Measurements from ENCODE around the gene ZIC2.
"Not testable (repeated sequence)": the region's sequence is repeated elsewhere in the genome, so short reads cannot be mapped to it uniquely, and the experiment has no call there.

Gene ZIC2

DNA sequence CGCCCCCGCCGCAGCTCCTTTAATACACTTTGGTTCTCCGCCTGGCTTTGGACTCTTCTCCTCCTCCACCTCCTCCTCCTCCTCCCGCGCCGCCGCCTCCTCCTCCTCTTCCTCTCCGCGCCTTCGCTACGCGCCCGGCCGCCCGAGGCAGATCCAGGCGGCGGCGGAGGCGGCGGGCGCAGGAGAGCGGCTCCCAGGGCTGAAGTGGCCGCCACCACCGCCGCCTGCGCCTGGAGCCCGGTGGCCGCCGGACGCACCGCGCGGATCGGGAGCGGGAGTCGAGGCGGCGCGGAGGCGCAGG lies at the start of gene ZIC2:
Gene ZIC2, plus strand, starts transcription at position 50 of the 301 bp plus-strand sequence. CDS start 281 bp downstream, outside the sequence.
- DNase-seq = no peak

DNA sequence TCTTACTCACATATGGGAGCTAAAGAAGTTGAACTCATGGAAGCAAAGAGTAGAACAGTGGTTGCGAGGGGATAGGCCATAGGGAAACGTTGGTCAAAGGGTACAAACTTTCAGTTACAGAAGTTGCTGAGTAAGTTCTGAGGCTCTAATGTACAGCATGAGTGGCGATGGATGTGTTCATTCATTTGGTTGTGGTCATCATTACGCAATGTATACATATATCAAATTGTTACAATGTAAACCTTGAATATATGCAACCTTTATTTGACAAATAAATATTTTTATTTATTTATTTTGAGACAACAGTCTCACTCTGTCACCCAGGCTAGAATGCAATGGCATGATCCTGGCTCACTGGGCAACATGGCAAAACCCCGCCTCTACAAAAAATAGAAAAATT lies 48.7 kb upstream of the ZIC2 start:
- DNase-seq = no peak

DNA sequence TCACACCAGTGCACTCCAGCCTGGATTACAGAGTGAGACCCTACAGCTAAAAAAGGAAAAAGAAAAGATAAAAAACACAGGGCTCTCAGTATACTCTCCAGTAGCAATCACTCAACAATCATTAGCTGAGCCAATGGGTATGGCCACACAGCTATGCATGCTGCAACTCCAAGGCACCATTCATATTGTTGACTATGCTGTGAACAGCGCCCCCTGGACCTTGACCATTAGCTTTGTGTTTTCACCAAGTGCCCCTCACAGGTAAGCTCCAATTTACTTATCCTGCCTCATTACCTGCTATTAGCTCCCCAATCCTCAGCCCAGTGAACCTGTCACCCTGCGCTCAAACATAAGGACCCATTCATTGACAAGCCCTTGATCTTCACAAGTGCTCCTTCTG lies 45.8 kb upstream of the ZIC2 start:
- no peak for DNase-seq

DNA sequence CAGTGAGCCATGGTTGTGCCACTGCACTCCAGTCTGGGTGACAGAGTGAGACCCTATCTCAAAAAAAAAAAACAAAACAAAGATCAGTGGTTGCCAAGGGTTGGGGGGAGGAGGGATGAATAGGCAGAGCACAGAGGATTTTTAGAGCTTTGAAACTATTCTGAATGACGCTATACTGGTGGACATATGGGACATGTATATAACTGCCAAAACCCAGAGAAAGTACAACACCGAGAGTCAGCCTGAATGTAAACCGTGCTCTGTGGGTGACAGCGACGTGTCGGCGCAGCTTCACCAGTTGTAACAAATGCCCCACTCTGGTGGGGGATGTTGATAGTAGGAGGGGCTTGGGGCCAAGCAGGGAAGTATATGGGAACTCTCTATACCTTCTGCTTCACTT lies 42.9 kb upstream of the ZIC2 start:
- DNase-seq = no peak

DNA sequence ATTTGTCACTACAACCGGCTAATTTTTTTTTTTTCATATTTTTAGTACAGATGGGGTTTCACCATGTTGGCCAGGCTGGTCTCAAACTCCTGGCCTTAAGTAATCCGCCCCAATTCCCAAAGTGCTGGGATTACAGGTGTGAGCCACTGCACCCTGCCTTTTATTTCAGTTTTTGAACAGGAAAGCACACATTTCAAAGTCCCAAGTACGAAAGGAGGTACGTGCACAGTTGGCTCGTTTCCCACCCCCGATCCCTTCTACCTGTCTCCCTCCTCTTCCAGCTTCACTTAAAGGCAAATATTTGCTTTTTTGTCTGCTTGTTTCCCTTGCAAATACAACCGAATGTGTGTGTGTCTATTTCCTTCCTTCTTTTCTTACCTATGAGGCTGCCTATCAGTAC lies 40.5 kb upstream of the ZIC2 start:
- DNase-seq = no peak

DNA sequence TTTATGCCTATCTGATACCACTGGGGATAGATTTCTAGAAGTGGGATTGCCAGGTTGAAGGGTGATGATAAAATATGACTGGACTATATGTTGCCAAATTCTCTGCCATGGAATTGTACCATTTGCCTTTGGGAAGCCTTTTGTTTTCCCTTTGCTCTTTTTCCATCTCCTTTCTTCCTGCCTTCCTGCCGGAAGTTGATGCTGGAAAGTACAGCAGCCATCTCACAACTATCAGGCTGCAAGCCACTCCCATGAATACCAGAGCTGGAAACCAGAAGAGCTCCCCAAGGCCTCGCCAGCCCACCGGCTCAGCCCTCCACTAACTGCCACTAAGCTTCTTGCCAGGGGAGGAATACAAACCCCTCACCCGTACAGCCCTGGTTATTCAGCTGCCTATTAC lies 39.7 kb upstream of the ZIC2 start:
- no peak for DNase-seq

DNA sequence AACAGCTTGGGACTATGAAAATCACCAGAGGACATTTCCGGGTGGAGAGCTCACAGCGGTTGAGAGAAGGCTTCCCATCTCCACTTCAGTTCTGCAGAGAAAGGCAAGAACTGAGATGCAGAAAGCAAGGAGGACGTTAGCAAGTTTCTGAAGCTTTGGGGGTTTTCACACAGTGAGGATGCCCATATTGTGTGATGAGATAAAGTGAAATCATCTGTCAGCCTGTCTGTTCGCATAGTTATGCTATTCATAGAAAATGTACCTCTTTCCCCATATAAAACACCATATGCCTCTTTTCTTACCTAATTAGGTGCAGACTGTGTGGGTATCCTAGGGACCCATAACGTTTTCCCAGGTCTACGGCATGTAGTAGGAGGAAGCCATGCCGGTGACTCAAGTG lies 37.5 kb upstream of the ZIC2 start:
- no peak for DNase-seq

DNA sequence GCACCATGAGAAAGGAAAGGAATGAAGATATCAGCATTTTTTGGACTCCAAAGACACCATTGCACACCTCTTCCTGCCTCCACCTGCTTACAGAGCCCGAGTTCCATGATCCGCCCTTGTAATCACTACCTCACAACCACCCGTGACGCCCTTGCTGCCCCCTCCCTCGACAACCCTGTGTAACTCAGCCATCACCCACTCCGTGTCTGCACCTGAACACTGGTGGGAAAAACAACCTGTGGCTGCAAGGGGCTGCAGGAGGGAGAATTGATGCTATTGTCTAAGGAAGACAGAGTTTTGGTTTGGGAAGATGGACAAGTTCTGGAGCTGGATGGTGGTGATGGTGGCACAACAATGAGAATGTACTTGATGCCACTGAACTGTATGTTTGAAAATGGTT lies 37.0 kb upstream of the ZIC2 start:
- no peak for DNase-seq

DNA sequence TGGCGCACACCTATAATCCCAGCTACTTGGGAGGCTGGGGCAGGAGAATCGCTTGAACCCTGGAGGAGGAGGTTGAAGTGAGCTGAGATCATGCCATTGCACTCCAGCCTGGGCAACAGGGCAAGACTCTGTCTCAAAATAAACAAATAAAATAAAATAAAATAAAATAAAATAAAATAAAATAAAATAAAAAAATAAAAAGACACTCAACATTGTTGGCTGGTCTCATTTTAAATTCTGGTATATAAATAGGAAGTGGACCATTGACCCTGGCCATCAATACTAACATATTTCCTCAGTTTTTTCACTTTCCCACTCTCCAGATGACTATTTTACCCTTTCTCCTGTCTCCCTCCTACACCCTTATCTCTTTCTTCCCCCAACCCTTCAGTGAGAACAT lies 36.1 kb upstream of the ZIC2 start:
- DNase-seq = not testable (repeated sequence)

DNA sequence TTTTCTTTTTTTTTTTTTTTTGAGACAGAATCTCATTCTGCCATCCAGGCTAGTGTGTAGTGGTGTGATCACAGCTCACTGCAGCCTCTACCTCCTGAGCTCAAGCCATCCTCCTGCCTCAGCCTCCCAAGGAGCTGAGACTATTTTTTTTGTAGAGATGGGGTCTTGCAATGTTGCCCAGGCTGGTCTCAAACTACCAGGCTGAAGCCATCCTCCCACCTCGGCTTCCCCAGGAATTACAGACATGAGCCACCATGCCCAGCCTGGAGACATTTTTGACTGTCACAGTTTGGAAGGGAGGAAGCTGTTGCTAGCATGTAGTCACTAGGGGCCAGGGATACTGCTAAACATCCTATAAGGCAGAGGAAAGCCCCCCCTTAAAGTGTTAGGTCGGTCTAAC lies 33.9 kb upstream of the ZIC2 start:
- no peak for DNase-seq

DNA sequence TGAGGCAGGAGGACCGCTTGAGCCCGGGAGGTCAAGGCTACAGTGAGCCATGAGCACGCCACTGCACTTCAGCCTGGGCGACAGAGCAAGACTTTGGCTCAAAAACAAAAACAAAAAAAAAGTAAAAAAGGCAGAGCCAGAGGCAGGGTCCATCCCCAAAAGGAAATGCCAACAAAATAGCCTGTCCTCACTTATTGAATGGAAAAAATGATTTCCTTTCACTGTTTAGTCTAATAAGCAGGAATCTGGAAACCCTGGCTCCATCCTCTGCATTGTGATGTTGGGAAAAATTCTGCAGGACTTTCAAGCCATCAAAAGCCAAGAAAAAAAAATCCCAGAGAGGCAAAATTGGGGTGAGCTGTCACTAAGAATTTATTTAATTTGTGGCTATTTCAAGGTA lies 33.2 kb upstream of the ZIC2 start:
- DNase-seq = no peak

DNA sequence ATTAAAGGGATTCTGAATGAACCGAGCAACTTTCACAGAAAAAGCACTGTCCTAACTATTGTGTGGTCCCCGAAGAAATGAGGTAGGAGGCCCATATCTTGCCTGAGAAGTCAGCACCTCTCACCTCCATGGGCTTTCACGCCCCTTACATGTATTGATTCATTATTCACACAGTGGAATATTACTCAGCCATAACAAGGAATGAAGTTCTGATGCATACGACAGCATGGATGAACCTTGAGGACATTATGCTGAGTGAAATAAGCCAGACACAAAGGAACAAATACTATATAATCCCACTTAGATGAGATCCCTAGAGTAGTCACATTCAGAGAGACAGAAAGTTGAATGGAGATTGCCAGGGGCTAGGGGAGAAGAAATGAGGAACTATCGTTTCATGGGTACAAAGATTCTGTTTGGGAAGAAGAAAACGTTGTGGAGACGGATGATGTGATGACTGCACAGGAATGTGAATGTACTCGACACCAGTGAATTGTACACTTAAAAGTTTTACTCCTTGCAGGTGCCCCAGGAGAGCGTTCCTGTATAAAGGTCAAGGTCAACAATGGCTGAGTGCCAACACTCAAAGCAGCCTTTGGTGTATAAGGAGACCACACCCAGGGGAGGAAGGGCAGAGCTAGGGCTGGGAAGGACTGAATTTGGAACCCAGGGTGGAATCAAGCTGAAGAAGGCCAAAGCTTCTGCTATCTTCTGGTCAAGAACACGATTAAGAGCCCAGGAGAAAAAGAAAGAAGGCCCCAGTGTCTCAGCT lies 32.5 kb upstream of the ZIC2 start:
- no peak for DNase-seq

DNA sequence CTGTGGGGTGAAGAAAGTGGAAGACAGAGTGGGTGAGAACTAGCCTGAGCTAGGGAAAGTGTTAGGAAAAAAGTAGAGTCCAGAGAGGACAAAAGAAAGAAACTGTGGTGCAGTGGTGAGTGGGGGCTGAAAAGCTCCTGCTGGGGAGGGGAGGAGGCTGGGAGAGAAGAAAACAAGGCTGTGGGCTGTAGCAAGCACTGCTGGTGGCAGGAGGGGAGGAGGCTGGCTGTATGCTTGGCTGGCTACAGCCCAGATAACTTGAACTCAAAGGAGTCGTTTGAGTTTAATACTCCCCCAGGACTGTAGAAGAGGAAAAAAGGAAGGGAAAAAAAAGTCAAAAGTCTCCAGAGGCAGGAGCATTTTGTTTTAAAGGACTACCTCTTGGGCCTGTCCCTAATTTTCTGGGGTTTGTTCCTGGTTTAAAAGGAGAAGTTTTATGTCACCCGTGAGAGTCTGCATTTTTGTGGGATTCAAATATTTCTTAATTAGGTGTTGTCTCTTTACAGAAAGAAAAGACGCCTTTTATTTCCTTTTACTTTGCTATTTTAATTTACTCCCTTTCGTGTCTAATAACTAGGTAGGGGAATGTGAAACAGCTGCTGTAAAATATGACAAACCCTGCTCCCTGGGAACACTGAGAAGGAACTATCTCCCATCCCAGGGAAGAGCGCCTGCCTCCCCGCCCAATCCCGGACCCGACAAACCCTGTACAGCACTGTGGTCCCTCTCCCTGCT lies 31.7 kb upstream of the ZIC2 start:
- no peak for DNase-seq

DNA sequence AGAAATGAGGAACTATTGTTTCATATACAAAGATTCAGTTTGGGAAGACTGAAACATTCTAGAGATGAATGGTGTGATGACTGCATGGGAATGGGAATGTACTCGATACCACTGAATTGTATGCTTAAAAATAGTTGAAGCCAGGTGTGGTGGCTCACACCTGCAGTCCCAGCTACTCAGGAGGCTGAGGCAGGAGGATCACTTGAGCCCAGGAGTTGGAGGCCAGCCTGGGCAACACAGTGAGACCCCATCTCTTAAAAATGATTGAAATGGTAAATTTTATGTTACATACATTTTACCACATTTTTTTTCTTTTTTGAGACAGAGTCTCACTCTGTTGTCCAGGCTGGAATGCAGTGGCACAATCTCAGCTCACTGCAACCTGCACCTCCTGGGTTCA lies 29.9 kb upstream of the ZIC2 start:
- DNase-seq = not testable (repeated sequence)

DNA sequence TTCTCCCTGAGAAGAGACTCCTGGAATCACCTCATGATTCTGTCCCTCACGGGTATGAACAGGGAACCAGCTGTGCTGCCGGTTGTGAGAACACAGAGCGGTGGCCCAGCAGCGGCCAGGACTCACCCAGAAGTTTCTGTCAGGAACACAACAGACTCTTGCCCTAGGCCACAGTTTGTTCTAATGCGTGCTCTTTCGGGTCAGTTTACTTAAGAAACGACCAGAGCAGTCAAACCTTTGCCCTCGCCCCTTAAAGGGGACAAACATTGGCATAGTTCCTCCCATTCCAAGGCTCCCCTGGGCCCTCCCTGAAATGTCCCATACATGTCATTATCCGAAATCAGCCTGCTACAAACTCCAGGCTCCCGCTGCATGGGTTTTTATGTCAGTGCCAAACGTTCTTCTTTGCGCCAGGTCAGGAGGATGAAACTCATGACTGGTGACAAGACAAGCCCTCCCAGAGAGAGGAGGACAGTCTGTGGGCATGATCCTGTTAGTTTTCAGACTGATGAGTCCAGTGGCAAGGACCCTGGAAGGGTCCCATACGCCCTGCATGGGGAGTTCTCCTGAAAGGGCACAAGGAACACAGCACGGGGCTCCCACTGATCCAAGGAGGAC lies 28.3 kb upstream of the ZIC2 start:
- DNase-seq = no peak

DNA sequence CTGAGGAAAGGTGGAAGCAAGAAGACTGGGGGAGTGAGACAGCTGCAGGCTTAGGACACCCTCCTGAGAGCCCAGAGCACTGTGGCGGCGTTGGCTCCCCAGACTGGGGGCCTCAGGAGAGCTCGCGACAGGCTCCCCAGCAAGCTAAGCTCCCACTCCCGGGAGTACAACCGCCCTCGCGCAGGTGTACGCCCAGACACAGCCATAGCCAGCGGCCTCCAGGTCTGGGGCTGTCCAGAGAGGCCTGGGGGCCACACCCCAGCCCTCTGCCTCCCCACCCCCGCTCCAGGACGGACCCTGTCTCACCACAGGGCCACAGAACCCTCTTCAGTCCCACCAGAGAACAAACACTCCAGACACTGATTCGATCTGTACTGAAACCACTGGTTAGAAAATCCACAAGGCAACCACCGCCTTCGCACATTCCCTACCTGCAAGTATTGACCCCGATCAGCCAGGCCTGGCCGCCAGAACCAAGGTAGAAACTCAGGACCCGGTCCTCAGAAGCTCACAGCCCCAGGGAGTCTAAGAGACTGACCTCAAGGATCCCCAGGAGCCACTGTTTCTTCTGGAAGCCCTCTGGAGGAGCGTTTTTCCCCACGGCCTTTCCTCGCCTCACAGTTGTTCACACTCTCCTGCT lies 26.4 kb upstream of the ZIC2 start:
- no peak for DNase-seq

DNA sequence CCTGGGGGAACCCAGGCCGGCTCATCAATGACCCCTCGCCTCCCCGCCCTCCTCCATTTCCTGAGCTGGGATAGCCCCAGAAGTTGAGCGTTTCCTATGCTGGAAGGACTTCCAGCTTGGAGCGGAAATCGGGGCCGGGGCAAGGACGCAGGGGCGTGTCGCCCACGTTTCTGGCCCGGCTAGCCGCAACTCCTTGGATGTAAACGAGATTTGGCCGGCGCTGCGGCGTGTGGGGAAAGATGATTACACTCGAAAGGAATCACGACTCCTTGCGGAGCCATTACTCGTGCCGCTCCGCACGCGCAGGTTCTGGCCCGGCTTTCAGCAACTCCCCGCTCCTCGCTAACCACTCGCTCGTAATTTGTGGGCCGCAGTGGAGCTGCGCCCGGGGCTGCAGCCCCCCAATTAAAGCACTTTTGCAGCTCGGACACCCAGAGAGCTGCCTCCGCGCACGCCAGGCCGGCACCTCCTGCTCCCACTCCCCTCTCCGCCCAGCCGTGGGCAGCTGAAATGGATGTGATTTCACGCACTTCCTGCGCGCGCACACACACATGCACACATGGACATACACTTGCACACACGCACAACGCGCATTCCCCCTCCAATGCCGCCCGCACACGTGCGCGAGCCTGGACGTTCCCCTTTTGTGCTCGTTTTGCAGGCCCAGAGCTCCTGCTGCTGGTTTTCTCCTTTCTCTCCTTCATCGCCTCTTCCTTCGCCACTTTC lies 25.7 kb upstream of the ZIC2 start:
- DNase-seq = no peak

DNA sequence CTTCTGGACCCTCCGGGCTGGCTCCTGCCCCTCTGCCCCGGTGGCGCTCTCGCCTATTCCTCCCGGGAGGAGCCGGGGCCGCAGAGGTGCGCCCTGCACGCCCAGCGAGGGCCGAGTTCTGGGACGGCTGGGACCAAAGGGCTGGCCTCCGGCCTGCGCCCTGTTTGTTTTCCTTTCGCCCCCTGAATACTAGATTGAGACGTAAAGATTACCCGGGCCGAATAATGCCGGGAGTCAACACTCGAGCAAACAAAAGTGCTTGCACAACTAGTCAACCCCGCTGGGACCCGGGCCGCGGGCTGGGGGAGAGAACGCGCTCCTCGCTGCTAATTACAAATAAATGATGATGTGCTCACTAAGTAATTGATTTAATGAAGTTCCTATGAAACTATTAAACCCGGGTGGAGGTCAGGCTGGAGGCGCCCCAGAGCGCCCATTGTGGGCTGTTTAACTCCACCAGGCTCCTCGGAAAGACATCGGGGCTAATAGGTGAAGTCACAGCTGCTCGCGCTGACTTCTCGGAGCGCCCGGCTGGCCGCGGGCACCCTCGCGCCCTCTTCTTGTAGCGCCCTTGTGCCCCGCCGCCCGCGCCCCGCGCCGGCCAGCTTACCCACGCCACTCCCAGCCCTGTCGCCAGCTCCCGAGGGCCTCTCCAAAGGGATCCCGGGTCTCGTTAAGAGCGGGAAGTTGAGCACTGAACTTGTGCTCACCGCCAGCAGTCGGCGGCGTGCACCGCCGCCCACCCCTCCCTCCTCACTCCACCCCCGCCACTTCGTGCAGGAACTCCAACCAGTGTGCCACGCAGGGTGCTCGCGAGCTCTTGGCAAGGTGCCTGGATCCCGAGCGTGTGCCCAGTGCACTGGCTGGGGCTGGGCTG lies 24.9 kb upstream of the ZIC2 start:
- no peak for DNase-seq

DNA sequence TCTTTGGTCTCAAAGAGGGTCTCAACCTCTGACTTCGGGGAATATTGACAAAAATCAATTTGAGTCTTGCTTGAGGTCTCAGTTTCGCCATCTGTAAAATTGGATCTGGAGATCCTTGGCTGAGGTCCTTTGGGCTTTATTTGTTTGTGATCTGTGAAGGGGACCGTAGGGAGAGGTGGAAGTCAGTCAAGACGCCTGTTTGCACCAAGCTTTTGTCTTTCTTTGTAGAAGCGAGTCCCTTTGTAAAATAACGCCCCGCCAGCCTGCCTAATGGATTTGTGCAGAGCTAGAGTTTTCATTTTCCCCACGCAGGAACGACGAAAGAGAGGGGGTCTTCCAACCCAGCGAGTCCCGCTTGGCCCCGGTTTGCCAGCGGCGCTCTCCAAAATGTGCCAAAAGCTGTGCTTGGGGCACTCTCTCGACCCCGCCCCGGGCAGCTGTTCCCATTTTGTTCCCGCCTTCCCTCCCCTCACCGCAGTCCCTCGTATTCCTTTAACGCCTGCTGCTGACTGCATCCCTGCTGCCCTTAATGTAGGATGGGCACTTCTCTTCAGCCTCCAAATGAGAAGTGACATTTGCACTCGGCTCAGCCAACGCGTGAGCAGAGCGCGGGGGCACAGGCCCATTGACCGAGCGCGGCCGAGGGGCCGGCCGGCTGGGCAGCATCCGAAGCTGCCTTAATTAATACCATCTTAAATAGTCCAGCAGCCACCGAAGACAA lies 23.0 kb upstream of the ZIC2 start:
- no peak for DNase-seq

DNA sequence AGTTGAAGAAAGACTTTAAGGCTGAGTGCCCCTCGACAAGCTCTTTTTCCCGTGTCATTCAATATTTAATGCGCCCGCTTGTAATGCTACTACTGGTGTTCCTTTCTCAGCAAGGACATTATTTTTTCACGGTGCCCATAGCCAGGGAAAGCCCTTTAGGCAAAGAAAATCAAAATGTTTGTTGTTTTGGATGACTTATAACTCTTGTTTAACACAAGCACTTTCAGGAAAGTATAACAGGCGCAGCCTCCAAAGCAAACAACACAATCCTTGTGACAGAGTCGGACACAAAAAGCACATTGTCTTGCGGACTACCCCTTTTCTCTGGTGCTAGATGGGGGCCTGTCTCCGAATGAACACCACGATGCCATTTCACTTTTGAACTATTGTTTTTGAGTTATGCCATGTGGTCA lies 22.5 kb upstream of the ZIC2 start:
- no peak for DNase-seq

DNA sequence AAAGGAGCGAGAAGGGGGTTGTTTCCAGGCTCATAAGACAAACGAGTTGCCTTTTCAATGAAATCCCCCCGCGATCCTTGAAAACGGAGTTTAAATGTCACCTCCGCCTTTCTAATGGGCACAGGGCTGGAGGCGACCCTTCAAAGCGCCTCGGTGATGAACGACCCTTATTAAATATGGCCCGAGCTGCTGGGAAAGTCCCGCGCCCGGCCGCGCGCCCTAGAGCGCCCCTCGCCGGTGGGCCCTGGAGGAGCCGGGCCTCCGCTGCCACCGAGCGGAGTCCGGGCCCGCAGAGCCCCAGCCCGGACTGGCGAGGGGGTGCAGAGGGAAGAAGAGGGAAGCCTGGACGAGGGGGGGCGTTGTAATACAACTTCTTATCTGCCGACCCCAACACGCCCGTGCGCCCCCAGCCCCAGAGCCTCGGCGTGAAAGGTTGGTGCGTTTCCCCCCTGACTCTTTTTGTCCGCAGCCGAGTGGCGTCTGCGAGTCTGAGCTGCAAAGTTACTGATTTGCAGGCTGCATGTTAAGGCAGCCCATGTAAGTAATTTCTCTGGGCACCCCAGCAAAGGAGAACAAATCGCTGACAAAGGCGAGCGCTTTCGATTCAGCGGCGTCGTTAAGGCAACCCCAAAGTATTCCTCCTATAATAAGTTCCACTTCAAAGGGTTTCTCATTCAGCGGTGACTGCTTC lies 21.9 kb upstream of the ZIC2 start:
- DNase-seq = no peak

All from stimulated activated CD4-positive, alpha-beta T cell treated with anti-CD3 and anti-CD28 coated beads, Interleukin-4, amount 100 ng/mL, for 4 hours (primary cell).